Activated CD4-positive, alpha-beta T cell treated with anti-CD3 and anti-CD28 coated beads, Interleukin-2, amount 50 U/mL, for 24 hours (primary cell): Measurements from ENCODE around the gene CDKN2AIPNL.
"Not testable (repeated sequence)": the region's sequence is repeated elsewhere in the genome, so short reads cannot be mapped to it uniquely, and the experiment has no call there.

Source experiments
- DNase-seq, 2 donors: peaks; one replicate each; pipeline ENCODE4 v3.0.0-alpha.2; 2020; ENCODE audit warnings: low read depth in 1 of 2, low spot score in 1 of 2

The CDKN2AIPNL gene

GRCh38 chr5:134403951-134404350, 7.7 kb downstream of the CDKN2AIPNL start:
- DNase-seq, result no peak

GRCh38 chr5:134398609-134399155, 13.0 kb downstream of the CDKN2AIPNL start:
- DNase-seq, result no peak

GRCh38 chr5:134397196-134397595, 14.5 kb downstream of the CDKN2AIPNL start:
- DNase-seq, result no peak

GRCh38 chr5:134396274-134396673, 15.4 kb downstream of the CDKN2AIPNL start:
- DNase-seq, result no peak

GRCh38 chr5:134394932-134395331, 16.7 kb downstream of the CDKN2AIPNL start:
- DNase-seq, result no peak

- DNase-seq, result no peak
These were observed 19.4 kb downstream of the CDKN2AIPNL start for GRCh38 chr5:134392301-134392700.

GRCh38 chr5:134387443-134387842, 24.2 kb downstream of the CDKN2AIPNL start:
- DNase-seq, result no peak

DNA sequence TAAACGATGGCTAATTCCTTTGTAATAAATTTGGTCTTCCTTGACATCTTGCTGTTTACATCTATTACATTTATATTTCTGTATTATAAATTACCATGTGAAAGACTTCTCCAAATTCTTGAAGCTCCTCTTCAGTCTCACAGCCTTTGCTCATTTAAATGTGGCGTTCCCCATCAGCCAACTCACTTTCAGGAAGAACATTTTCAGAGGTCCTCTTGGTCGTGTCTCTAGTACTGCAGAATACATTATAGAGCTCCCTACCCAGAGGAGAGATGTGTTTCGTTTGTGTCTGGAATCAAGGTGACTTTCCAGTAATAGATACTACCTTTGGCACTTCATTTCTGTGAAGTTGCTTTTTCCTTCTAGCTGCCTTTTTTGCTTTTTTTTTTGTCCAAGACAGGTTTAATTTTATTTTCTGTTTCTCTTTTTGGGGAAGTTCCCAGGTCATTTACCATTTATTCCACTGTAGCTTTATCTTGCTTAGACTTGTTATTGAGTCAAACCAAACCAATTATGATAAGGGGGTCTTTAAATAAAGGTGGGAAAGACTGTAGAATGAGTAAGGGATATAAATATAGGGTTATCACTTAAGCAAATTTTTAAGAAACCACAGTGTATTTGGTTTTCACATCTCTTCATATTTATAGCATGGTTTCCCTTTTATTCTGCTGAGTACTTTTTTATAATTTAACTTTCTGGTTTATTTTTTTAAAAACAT, 27.5 kb downstream of the CDKN2AIPNL start:
- no peak for DNase-seq

GRCh38 chr5:134382204-134382603, 29.5 kb downstream of the CDKN2AIPNL start:
- DNase-seq, result not testable (repeated sequence)

DNA sequence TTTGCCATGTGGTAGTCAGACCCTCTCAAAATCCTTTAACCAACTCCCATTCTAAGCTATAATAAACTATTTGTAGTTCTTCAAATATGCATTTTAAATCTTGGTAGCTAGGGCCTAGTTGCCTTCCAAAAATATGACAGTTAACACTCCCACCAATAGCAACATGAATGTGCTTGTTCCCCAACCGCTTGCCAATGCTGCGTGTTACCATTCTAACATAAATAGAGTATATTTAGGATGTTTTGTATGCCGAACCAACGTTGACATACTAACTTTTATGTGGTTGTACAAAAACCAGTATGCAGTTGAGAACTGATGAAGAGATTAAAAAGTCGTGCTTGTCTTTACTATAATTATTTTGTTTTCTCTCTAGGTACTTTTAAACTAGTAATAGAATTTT, 31.3 kb downstream of the CDKN2AIPNL start:
- DNase-seq, result no peak

DNA sequence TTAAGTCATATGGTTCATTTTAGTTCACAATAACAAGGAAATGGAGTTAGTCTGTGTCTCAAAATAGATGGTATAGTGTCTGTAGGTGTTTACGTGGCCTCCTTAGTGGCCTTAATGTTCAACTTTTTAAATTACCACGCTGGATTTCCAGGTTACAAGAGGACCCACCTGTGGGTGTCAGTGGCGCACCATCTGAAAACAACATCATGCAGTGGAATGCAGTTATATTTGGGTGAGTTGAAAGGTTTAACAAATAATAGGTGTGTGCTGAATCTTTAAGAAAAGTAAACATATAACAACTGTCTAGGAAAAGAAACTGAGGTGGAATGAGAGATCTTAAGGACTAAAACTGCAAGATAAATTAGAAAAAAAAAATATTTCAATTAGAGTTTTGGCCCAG, 37.4 kb downstream of the CDKN2AIPNL start:
- no peak for DNase-seq

DNA sequence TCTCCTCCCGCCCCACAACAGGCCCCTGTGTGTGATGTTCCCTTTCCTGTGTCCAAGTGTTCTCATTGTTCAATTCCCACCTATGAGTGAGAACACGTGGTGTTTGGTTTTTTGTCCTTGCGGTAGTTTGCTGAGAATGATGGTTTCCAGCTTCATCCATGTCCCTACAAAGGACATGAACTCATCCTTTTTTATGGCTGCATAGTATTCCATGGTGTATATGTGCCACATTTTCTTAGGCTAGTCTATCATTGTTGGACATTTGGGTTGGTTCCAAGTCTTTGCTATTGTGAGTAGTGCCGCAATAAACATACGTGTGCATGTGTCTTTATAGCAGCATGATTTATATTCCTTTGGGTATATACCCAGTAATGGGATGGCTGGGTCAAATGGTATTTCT, 38.0 kb downstream of the CDKN2AIPNL start:
- DNase-seq, result not testable (repeated sequence)

DNA sequence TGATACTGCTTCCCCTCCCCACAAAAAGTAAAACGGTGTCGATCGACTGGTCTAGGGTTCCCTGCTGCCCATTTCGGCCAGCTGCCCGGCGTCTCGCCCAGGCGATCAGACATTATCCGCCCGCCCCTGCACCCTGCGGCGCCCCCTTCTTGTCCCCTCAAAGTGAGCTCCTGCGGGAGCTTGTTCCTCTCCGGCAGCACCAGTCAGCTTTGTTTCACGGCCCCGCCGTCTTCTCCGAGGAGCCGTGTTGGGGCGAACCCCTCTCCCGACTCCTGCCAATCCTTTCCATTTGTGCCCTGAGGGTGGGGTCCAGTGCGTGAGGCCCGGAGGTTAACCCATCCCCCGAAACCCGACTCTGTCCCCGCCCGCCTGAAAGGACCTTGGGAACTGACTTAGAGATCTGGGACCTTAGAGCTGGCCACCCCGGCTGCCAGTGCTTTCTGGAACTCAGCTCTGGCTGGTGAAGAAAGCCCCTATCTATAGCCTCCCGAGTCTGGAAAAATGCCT, 39.8 kb downstream of the CDKN2AIPNL start:
- DNase-seq, result peak in 1 of 2 donors; percentile 14

DNA sequence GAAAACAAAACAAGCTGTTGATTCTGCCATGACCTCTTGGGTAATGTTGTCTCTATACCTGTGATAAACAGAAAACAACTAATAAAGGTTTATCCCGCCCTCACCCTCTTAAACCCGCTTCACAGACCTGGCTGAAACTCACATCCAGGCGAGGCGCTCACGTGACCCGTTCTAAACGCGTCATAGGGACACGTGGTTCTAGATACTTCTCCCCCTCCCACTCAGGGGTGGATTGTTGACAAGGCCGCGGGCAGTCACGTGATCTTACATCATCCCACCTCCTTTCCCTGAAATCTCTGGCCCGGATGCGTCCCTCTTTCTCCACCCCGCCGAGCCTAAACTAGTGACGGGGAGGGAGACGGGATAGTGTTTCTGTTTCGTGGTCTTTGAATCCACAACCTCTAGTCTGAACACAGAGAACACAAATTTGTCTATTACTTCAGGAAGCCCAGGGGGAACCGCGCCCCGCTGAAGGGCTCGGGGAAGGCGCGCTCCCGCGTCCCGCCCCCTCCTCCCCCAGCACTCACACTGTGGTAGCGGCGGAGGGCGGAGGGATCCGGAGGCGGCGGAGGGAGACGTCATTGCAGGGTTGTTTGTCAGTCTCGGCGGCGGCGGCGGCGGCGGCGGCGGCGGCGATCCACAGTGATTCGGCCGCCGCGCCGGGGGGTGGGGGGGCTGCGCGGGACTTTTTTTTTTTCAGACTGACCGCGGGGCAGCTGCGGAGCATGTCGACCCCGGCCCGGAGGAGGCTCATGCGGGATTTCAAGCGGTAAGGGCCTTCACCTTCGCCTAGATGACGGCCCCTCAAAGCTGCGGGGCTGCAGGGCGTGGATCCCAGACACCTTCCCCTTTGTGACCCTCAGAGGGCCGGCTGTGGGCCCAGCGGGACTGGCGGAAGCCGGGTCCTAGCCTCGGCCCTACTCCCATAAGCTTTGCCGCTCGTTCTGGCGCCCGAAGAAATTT, 40.5 kb downstream of the CDKN2AIPNL start, which contains the start of gene UBE2B:
TSS of gene UBE2B (plus strand) at position 699 of the 963 bp plus-strand sequence. CDS start at position 726, 27 bp downstream.
- peak; percentile 97 for DNase-seq

DNA sequence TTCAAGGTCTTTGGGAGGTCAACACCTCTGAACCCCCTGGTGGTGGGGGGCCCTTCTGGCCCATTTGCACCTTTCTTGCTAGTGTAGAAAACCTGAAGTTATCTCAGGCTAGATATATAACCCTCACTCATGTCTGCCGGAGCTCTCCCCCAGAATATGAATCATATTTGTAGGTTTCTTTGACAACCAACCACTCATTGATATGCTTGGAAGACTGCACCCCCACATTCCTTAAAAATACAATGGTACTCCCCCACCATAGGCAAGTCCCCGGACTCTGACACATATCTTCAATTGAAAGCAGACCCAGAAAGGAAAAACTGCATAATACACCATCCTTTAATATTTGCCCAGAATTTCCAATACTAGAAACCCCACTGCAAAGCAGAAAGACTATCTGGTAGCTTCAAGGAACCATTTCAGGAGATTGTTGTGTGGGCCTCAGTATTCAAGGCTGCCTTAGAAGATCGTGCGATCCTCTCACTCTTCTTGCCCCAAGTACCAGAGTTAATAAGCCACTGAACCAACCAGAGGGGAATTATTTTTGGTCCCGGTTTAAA, 41.3 kb downstream of the CDKN2AIPNL start:
- peak in 1 of 2 donors; percentile 26 for DNase-seq

DNA sequence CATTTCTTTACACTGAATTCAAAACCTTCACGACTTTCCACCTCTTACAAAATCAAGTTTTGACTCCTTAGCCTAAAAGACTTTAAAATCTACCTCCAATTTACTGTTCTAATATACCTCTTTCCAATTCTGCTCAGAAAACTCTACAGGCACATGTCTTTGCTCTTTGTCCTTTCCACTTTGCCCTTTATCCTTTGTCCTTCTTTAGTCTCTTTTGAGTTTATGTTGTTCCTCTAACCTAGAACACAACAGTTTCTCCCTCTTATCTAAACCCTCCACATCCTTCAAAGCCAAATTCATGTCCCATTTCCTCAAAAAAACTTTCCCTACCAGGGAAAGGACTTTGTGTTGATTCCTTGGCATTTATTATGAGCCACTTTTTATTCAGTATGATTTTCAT, 46.1 kb downstream of the CDKN2AIPNL start:
- no peak for DNase-seq

DNA sequence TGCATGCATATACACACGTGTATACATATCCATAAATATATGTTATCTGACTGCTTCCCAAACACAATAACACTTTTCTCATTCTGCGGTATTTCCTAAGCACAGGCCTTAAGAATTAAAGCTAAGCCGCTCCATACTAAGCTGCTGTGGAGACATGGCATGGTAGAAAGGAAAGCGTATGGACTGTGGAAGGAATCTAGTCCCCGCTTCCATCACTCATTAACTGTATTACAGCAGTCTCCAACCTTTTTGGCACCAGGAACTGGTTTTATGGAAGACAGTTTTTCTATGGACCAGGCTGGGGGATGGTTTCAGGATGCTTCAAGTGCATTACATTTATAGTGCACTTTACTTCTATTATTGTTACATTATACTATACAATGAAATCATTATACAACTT, 56.0 kb downstream of the CDKN2AIPNL start:
- no peak for DNase-seq
